ENCODE results near the gene DIAPH2.

GRCh38 chrX:96835660-96836289, 151.1 kb downstream of the DIAPH2 start:
- no peak for TF ChIP-seq MAZ (CRISPR knock-in tag; conservative IDR thresholded peaks at IDR 0.05 in 1 of 2, IDR thresholded peaks at IDR 0.05 in 1 of 2)
- TF ChIP-seq CTCF (IDR thresholded peaks at IDR 0.05 in 2 of 3, conservative IDR thresholded peaks at IDR 0.05 in 1 of 3; ENCODE audit: insufficient read depth in 2 of 3, low read depth in 1 of 3, low read length in 3 of 3): no peak
- no peak for TF ChIP-seq RAD21 (CRISPR knock-in tag; conservative IDR thresholded peaks at IDR 0.05 in 1 of 2, IDR thresholded peaks at IDR 0.05 in 1 of 2)
- no peak for TF ChIP-seq GTF2A2 (tag; IDR thresholded peaks at IDR 0.05)
- no peak for TF ChIP-seq PHF8 (IDR thresholded peaks at IDR 0.05; ENCODE audit: borderline replicate concordance, low read length)
- no peak for TF ChIP-seq PATZ1 (CRISPR knock-in tag; IDR thresholded peaks at IDR 0.05; ENCODE audit: borderline replicate concordance)
- TF ChIP-seq ARID2 (IDR thresholded peaks at IDR 0.05): no peak
- TF ChIP-seq GTF2B (IDR thresholded peaks at IDR 0.05; ENCODE audit: extremely low read depth, insufficient read length): no peak
